Neural crest cell (in vitro differentiated cells): Measurements from ENCODE around the gene FEM1B. TPM values are rescaled to one million over a fixed set of nuclear protein-coding genes. Genes with fewer than 3 reads are reported as not detected.

ENCODE experiments used
- DNase-seq: peaks from one replicate; pipeline ENCODE4 v3.0.0; 2021; ENCODE audit warnings: low read depth, mixed read lengths, low spot score
- H3K27ac Mint-ChIP-seq: one replicate; pipeline ENCODE4 v1.8.0; 2021; ENCODE audit warnings: mild to moderate bottlenecking, mixed read lengths; ENCODE audit not compliant: unreplicated experiment
- H3K27me3 Mint-ChIP-seq: 2 replicates; pipeline ENCODE4 v1.8.0; 2021; ENCODE audit warnings: low read depth, mild to moderate bottlenecking, mixed read lengths
- H3K36me3 Mint-ChIP-seq: 2 replicates; pipeline ENCODE4 v1.8.0; 2021; ENCODE audit warnings: low read depth, mild to moderate bottlenecking, mixed read lengths
- H3K4me1 Mint-ChIP-seq: 2 replicates; pipeline ENCODE4 v1.8.0; 2021; ENCODE audit warnings: mixed read lengths
- H3K4me3 Mint-ChIP-seq: one replicate; pipeline ENCODE4 v1.8.0; 2021; ENCODE audit warnings: mild to moderate bottlenecking, mixed read lengths
- H3K9me3 Mint-ChIP-seq: 2 replicates; pipeline ENCODE4 v1.8.0; 2021; ENCODE audit warnings: mixed read lengths
- CTCF ChIP-seq: fragments of 200-600 bp; sonication (generic); conservative IDR thresholded peaks from 2 replicates; pipeline ENCODE4 v1.5.0; 2021; ENCODE audit warnings: antibody characterized with exemption, mild to moderate bottlenecking
- total RNA-seq: library from RNA; stranded (reverse); gene quantifications from 2 replicates; pipeline ENCODE4 v1.2.1, GENCODE V29; 2021

Gene FEM1B
- total RNA-seq, 1 donor from 2014 or later = 61.4 TPM

- no peak for DNase-seq
- H3K9me3 Mint-ChIP-seq = no peaks in the 10 kb centered on the region
- H3K36me3 Mint-ChIP-seq = peaks cover 3% of the 10 kb centered on the region
- H3K4me3 Mint-ChIP-seq = no peak overlapping the region
- H3K27ac Mint-ChIP-seq = no peak overlapping the region
- no peak for TF ChIP-seq CTCF
- H3K4me1 Mint-ChIP-seq = peaks cover 11% of the 10 kb centered on the region
- H3K27me3 Mint-ChIP-seq = no peaks in the 10 kb centered on the region
Measured at GRCh38 chr15:68301301-68301700, 23.8 kb downstream of the FEM1B start.

- TF ChIP-seq CTCF = no peak
- Mint-ChIP-seq H3K4me1 (peaks cover 19% of the 10 kb centered on the region), H3K9me3 (no peaks in the 10 kb centered on the region), H3K4me3 (no peak overlapping the region), H3K36me3 (peaks cover 3% of the 10 kb centered on the region), H3K27ac (no peak overlapping the region), H3K27me3 (no peaks in the 10 kb centered on the region)
- no peak for DNase-seq
Measured at GRCh38 chr15:68302729-68303128, 25.2 kb downstream of the FEM1B start.

GRCh38 chr15:68303134-68303533 lies 25.6 kb downstream of the FEM1B start:
- Mint-ChIP-seq H3K27ac (no peak overlapping the region), H3K9me3 (no peaks in the 10 kb centered on the region), H3K4me1 (peaks cover 19% of the 10 kb centered on the region), H3K27me3 (no peaks in the 10 kb centered on the region), H3K4me3 (no peak overlapping the region), H3K36me3 (peaks cover 3% of the 10 kb centered on the region)
- DNase-seq = no peak
- TF ChIP-seq CTCF = no peak

- peaks cover 19% of the 10 kb centered on the region for H3K4me1 Mint-ChIP-seq
- H3K27ac Mint-ChIP-seq = no peak overlapping the region
- no peak for DNase-seq
- H3K27me3 Mint-ChIP-seq = no peaks in the 10 kb centered on the region
- H3K4me3 Mint-ChIP-seq = no peak overlapping the region
- H3K36me3 Mint-ChIP-seq = peaks cover 3% of the 10 kb centered on the region
- H3K9me3 Mint-ChIP-seq = no peaks in the 10 kb centered on the region
- no peak for TF ChIP-seq CTCF
Measured at GRCh38 chr15:68303560-68304436, 26.3 kb downstream of the FEM1B start.

DNA sequence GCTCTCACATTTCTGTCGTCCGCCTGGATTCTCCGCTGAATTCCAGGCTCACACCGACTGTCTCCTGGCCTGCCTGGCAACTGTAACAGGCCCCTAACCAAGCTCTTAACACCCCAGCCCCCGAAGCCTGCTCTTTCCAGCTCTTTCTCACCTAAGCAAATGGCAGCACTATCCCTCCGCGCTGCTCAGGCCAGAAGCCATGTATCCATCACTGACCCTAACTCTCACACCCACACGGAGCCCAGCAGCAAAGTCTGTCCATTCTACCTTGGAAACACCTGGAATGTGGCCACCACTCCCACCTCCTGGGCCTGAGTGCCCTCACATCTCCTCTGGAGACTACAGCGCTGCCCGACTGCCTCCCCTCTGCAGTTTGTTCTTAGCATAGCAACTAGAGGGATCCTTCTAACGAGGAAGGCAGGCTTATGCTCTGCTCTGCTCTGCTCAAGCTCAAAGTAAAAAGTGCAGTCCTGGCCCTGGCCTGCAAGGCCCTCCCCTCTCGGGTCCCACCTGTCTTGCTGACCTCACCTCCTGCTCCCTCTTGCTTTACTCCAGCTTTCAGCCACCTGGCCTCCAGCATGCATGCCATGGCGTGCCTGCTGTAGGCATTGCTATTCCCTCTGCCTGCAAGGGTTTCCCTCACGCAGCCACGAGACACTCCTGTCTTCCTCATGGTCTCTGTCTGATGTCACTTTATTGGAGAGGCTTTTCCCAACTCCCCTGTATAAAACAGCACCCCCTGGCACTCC lies 27.2 kb downstream of the FEM1B start:
- no peak for TF ChIP-seq CTCF
- H3K9me3 Mint-ChIP-seq = no peaks in the 10 kb centered on the region
- H3K27me3 Mint-ChIP-seq = no peaks in the 10 kb centered on the region
- no peak overlapping the region for H3K27ac Mint-ChIP-seq
- no peak overlapping the region for H3K4me3 Mint-ChIP-seq
- DNase-seq = no peak
- peaks cover 3% of the 10 kb centered on the region for H3K36me3 Mint-ChIP-seq
- peaks cover 19% of the 10 kb centered on the region for H3K4me1 Mint-ChIP-seq
